SK-N-MC (cell line): ENCODE results near the gene STX1A.
"Not testable (repeated sequence)": the region's sequence is repeated elsewhere in the genome, so short reads cannot be mapped to it uniquely, and the experiment has no call there.

Experiments
- DNase-seq: peaks from one replicate; pipeline ENCODE4 v3.0.0-alpha.2; 2011; ENCODE audit warnings: low read depth, low spot score
- H3K27ac ChIP-seq: fragments of 200-600 bp; sonication (generic); 2 replicates; pipeline ENCODE4 v1.5.1; 2016; ENCODE audit warnings: mixed run types
- H3K36me3 ChIP-seq: fragments of 200-600 bp; sonication (generic); 2 replicates; pipeline ENCODE4 v1.6.1; 2017; ENCODE audit warnings: antibody characterized with exemption, low read length, mixed read lengths; ENCODE audit not compliant: insufficient read depth
- H3K4me3 ChIP-seq: fragments of 200-600 bp; sonication (generic); 2 replicates; pipeline ENCODE4 v1.5.1; 2016
- H3K9ac ChIP-seq: fragments of 200-600 bp; sonication (generic); 2 replicates; pipeline ENCODE4 v1.8.0; 2017; ENCODE audit warnings: mixed run types, mixed read lengths; ENCODE audit not compliant: insufficient read length
- H3K9me3 ChIP-seq: fragments of 200-600 bp; sonication (generic); 2 replicates; pipeline ENCODE4 v1.6.1; 2017; ENCODE audit warnings: low read depth, mild to moderate bottlenecking, antibody characterized with exemption, low read length, moderate library complexity, mixed read lengths
- EZH2 ChIP-seq: fragments of 200-600 bp; sonication (generic); IDR thresholded peaks from one replicate; pipeline ENCODE4 v1.6.1; 2017; ENCODE audit warnings: antibody characterized with exemption
- FOXP2 ChIP-seq: optimal IDR thresholded peaks from 2 replicates; pipeline ENCODE3; 2011; ENCODE audit warnings: mild to moderate bottlenecking, moderate library complexity; ENCODE audit not compliant: insufficient read depth; ENCODE audit errors: extremely low read length, control extremely low read depth
- POLR2AphosphoS5 ChIP-seq: IDR thresholded peaks from 2 replicates; pipeline ENCODE4 v1.6.1; 2012; ENCODE audit warnings: mild to moderate bottlenecking, low read depth, low read length, borderline replicate concordance

The STX1A gene

DNA sequence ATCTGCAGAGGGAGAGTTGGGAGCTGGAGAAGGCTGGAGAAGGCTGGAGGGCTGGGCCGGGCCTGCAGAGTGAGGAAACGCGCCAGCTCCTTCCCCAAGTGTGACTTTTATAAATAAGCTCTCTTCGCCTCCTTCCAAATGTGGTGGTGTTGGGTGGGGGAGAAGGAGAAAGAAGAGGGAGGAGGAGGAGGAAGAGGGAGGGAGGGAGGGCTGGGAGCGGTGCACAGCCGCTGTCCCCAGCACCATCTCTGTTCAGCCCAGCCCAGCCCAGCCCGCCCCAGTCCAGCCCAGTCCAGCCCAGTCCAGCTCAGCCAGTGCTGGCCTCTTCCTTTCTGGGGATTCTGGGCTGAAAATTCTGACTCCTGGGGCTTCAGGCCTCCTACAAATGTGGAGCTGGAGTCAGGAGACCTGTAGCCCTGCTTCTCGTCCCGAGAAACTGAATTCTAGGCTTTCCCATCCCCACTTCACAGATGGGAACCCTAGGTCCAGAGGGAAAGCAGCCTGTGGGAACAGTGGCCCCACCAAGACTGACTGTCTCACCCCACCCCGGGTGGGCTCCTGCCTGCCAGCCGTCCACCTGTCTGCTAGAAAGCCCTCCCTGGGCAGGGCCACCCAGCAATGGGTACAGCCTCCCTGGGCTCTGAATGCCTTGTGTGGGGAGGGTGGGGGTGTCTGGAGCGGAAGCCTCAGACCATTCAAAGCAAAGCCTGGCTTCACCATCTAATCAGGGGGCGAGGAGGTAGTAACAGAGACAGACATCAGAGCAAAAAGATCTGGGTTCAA lies 2.3 kb downstream of the STX1A start:
- H3K9me3 ChIP-seq, result no peaks in the 10 kb centered on the region
- no peak for TF ChIP-seq FOXP2
- no peak for TF ChIP-seq EZH2
- no peak for TF ChIP-seq POLR2AphosphoS5
- no peak for DNase-seq
- no peaks in the 10 kb centered on the region for H3K36me3 ChIP-seq
- H3K4me3 ChIP-seq, result peak overlapping the region; percentile 83
- no peak overlapping the region for H3K9ac ChIP-seq
- H3K27ac ChIP-seq, result no peak overlapping the region

DNA sequence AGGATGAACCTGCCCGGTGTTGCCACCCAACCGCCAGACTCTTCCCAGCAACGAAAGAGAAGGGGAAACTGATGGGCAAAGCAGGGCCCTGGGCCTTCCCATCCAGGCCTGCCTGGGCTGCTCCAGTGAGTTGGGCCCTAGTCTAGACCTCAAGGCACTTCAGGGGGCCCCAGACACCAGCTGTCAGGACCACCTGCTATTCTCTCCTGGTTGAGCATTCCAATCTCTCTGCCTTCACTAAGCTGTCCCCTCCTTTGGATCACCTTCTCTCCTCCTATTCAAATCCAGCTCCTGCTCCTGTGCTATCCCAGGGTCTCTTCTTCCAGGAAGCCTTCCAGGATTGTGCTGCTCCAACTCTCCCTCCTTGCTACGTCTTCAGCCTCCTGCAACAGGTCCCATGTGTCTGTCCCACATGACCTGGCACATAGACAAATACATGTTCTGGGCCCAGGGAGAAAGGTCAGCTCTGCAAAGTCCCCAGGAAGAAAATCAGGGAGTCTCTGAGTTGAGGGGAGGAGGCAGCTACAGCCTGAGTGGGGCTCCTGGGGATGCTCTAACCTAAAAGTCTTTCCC lies 3.1 kb downstream of the STX1A start:
- H3K27ac ChIP-seq, result peak overlapping the region; percentile 68; the same call in 1 of the 2 replicates
- no peak overlapping the region for H3K9ac ChIP-seq
- TF ChIP-seq POLR2AphosphoS5 (no peak), FOXP2 (no peak), EZH2 (no peak)
- no peak for DNase-seq
- H3K4me3 ChIP-seq, result no peak overlapping the region
- no peaks in the 10 kb centered on the region for H3K9me3 ChIP-seq
- no peaks in the 10 kb centered on the region for H3K36me3 ChIP-seq

DNA sequence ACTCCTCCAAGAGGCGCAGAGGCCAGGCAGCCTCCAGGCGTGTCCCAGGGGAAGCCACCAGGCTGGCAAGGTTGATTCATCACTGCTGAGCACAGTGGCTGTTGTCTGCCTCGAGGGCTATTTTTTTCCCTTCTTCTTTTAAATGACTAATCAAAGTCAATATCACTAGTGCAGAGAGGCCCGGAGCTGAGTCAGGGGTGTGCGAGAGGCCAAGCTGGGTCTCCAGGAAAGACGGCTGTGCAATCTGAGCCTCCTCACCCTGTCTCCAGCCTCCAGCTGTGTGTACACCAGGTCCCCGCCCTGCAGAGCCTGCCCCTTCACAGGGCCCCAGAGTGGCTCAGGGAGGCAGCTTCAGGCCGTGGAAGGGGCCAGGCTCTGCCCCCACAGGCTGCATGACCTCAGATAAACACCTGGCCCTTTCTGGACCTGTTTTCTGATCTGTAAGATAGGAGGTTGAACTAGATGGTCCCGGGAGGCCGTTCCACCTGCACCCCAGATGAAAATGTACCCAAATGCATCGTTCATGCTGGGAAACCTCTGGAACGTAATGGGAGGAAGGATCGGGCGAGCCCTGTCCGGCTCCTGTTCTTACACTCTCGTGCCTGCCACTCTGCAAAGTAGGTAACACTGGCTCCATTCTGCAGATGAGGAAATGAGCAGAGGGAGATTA lies 3.7 kb downstream of the STX1A start:
- no peaks in the 10 kb centered on the region for H3K36me3 ChIP-seq
- H3K9me3 ChIP-seq, result no peaks in the 10 kb centered on the region
- DNase-seq, result peak; percentile 48
- TF ChIP-seq FOXP2, result no peak
- TF ChIP-seq EZH2, result no peak
- no peak for TF ChIP-seq POLR2AphosphoS5
- H3K27ac ChIP-seq, result peak overlapping the region; percentile 68
- H3K9ac ChIP-seq, result no peak overlapping the region
- H3K4me3 ChIP-seq, result peak overlapping the region; percentile 55

DNA sequence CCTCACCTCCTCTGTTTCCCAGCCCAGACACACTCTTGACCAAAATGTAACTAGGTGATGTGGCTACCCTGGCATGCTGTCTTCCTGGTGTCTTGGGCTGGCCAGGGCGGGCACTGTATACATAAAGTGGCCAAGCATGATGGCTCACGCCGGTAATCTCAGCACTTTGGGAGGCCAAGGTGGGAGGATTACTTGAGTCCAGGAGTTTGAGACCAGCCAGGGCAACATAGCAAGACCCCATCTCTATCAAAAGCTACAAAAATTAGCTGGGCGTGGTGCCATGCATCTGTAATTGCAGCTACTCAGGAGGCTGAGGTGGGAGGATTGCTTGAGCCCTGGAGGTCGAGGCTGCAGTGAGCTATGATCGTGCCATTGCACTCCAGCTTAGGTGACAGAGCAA lies 6.2 kb downstream of the STX1A start:
- H3K9ac ChIP-seq, H3K4me3 ChIP-seq, H3K36me3 ChIP-seq, DNase-seq, H3K27ac ChIP-seq, H3K9me3 ChIP-seq: not testable (repeated sequence)

DNA sequence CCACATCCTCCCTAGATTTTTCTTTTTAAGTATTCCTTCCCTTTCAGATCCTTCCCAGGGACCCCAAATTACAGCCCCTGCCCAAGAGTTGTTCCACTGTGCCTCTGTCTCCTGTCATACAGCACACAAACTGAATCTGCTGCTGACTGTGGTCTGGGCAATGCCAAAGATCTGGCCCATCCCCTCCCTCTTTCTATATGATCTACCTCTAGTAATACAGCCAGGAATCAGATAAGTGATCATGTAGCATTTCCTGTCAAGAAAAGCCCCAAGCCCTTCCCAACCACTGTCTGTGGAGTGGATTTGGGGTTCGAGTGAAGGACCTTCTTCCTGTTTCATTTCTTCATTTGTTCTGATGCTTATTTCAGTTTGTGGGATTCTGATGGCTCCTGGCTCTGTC lies 6.7 kb downstream of the STX1A start:
- DNase-seq, result no peak
- H3K9me3 ChIP-seq, result no peaks in the 10 kb centered on the region
- H3K4me3 ChIP-seq, result no peak overlapping the region
- no peaks in the 10 kb centered on the region for H3K36me3 ChIP-seq
- H3K27ac ChIP-seq, result no peak overlapping the region
- no peak overlapping the region for H3K9ac ChIP-seq
- no peak for TF ChIP-seq FOXP2
- no peak for TF ChIP-seq POLR2AphosphoS5
- TF ChIP-seq EZH2, result no peak

DNA sequence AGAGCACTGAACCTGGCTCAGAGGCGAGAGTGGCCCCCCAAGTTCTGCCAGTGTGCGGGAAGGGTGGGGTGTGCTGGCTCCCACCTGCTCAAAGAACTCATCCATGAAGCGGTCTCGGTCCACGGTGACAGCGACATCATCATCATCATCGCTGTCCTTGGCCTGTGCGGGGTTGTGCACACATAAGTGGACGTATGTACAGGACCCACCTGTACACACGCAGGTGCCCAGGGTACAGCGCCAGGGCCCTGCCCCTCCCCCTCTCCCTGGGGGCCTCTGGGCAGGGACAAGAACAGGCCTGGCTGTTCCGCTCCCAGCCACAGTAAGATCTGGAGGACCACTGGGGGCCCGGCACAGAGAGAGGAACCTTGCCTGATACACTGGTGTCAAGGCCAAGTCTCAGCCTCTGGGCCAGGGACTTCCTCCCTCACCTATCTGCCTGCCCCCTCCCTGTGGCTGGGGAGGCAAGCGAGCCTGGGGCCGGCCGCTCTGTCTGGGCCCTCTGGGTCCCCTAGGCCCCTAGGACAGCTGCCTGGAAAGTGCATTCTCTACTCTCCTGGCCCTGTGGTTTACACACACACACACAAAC lies 10.4 kb downstream of the STX1A start:
- Histone ChIP-seq H3K9ac (no peak overlapping the region), H3K9me3 (no peaks in the 10 kb centered on the region), H3K27ac (peak overlapping the region; percentile 17; the same call in 1 of the 2 replicates), H3K36me3 (no peaks in the 10 kb centered on the region), H3K4me3 (no peak overlapping the region)
- no peak for DNase-seq
- TF ChIP-seq EZH2, result no peak
- TF ChIP-seq POLR2AphosphoS5, result no peak
- no peak for TF ChIP-seq FOXP2

DNA sequence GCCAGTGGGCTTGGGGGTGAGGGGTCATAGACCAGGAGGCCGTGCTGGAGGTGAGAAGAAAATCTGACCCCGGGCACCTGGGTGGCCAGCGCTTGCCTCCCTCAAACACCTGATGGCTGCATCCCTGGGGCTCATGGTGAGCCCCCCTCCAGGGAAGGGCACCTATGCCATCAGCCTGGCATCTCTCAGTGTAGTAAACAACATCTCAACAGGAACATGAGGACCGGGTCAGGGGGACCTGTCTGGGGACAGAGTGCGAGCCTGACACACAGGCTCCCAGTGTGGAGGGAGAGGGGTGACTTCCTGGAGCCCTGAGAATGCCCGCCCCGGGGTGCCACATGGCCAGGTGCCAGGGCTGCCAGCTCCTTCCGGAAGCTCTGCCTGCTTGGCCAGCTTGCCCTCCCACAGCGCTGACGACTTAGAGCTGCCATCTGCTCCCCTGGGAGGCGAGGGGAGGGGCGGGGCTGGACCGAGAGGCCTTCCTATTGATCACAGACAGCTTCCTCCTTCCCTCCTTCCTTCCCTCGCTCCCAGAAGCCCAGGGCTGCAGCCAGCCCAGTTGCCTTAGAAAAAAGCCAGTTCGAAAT lies 12.3 kb downstream of the STX1A start:
- Histone ChIP-seq H3K9ac (no peak overlapping the region), H3K27ac (peak overlapping the region; percentile 81; the same call in 1 of the 2 replicates), H3K9me3 (no peaks in the 10 kb centered on the region), H3K36me3 (peaks cover 14% of the 10 kb centered on the region), H3K4me3 (peak overlapping the region; percentile 3; the same call in 1 of the 2 replicates)
- DNase-seq, result no peak
- TF ChIP-seq FOXP2, result no peak
- TF ChIP-seq EZH2, result no peak
- no peak for TF ChIP-seq POLR2AphosphoS5

DNA sequence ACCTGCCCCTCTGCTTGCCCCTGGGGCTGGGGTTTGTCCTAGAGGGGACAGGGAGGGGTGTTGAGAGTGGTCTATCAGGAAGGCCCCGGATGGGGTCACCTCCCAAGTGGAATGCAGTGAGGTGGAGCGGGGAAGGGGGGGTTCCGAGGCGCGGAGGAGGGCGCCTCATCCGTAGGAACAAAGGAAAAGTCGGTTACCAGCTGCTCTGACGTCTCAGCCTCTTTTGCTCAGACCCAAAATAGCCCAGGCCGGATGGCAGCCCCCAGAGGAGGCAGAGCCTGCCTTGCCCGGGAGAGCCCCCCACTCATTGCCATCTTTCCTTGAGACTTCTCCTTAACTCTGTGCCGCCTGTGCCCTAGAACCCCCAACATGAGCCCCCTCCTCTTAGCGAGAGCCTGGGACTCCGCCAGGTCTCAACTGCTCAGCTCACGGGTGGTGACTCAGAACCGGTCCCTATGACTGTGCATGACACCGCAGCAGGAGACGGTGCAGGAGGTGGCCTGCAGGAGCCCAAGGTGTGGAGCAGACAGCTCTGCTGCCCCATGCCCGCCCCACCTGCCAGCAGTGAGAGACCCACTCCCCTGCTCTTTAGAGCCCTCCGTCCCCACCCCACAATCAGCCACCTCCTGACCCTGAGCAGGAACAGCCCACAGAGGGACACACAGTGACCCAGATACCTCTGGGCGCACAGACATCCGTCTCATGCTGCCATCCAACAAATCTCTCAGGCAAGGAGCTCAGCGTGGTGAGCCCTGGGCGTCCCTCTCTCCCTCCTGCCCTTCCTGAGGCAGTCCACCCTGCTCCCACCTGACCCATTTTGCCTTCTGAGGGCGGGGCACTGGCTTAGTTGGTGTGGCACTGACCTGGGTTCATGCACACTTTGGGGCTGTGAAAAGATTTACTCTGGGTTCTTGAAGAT lies 13.1 kb downstream of the STX1A start:
- no peak for DNase-seq
- Histone ChIP-seq H3K27ac (peak overlapping the region; percentile 81), H3K36me3 (peaks cover 17% of the 10 kb centered on the region), H3K9me3 (no peaks in the 10 kb centered on the region), H3K4me3 (peak overlapping the region; percentile 77), H3K9ac (no peak overlapping the region)
- TF ChIP-seq EZH2 (no peak), POLR2AphosphoS5 (no peak), FOXP2 (no peak)
